WTC11 (cell line): ENCODE data around the gene ADARB2. TPM values are rescaled to one million over a fixed set of nuclear protein-coding genes. Genes with fewer than 3 reads are reported as not detected.

Experiments used
- ATAC-seq: fragments of 200-7000 bp; cut with Tn5 transposase; 2 replicates; pipeline ENCODE4 v1.10.0; 2021; ENCODE audit warnings: mild to moderate bottlenecking, moderate library complexity
- CTCF ChIA-PET: fragments of 300-600 bp; sonication (Branson Sonifier 250); formaldehyde crosslinking; loops from one replicate; lab custom pipeline; 2021; ENCODE audit warnings: antibody characterized with exemption; lab: Charles Lee
- POLR2A ChIA-PET: fragments of 350-600 bp; sonication (Branson Sonifier 250); formaldehyde crosslinking; loops from one replicate; lab custom pipeline; 2021; ENCODE audit warnings: antibody characterized with exemption; lab: Charles Lee
- DNase-seq: peaks from one replicate; pipeline ENCODE4 v3.0.0; 2021; ENCODE audit warnings: low spot score
- H3K27ac Mint-ChIP-seq: 2 replicates; pipeline ENCODE4 v1.8.0; 2021; ENCODE audit warnings: mixed read lengths
- H3K27me3 Mint-ChIP-seq: 2 replicates; pipeline ENCODE4 v1.8.0; 2021; ENCODE audit warnings: low read depth, mild to moderate bottlenecking, moderate library complexity, mixed read lengths
- H3K36me3 Mint-ChIP-seq: 2 replicates; pipeline ENCODE4 v1.8.0; 2021; ENCODE audit warnings: mixed read lengths
- H3K4me1 Mint-ChIP-seq: 2 replicates; pipeline ENCODE4 v1.8.0; 2022; ENCODE audit warnings: mixed read lengths
- H3K4me3 Mint-ChIP-seq: 2 replicates; pipeline ENCODE4 v1.8.0; 2021; ENCODE audit warnings: mild to moderate bottlenecking, moderate library complexity, mixed read lengths
- H3K9me3 Mint-ChIP-seq: 2 replicates; pipeline ENCODE4 v1.8.0; 2021; ENCODE audit warnings: mixed read lengths
- CBFB ChIP-seq: sonication (generic); formaldehyde crosslinking; IDR thresholded peaks from 2 replicates; pipeline ENCODE4 v1.8.1; 2022; ENCODE audit warnings: mild to moderate bottlenecking, low read depth, missing genetic modification reagents
- E2F4 ChIP-seq: sonication (generic); formaldehyde crosslinking; IDR thresholded peaks from 2 replicates; pipeline ENCODE4 v1.8.1; 2022; ENCODE audit warnings: low read depth, mild to moderate bottlenecking, moderate library complexity, missing genetic modification reagents, borderline replicate concordance
- ERG ChIP-seq: fragments of 250-450 bp; sonication (Bioruptor Pico); IDR thresholded peaks from 2 replicates; pipeline ENCODE4 v1.8.0; 2021; ENCODE audit warnings: mild to moderate bottlenecking
- FOXJ3 ChIP-seq: sonication (generic); formaldehyde crosslinking; IDR thresholded peaks from 2 replicates; pipeline ENCODE4 v1.9.0; 2021; ENCODE audit warnings: missing genetic modification reagents, mild to moderate bottlenecking, borderline replicate concordance
- FOXK1 ChIP-seq: sonication (generic); formaldehyde crosslinking; IDR thresholded peaks from 2 replicates; pipeline ENCODE4 v1.8.0; 2022; ENCODE audit warnings: mild to moderate bottlenecking, moderate library complexity, missing genetic modification reagents
- IRF2 ChIP-seq: sonication (generic); formaldehyde crosslinking; IDR thresholded peaks from 2 replicates; pipeline ENCODE4 v1.8.0; 2022; ENCODE audit warnings: low read depth, missing genetic modification reagents, borderline replicate concordance
- JUN ChIP-seq: sonication (generic); formaldehyde crosslinking; IDR thresholded peaks from 2 replicates; pipeline ENCODE4 v1.8.0; 2023; ENCODE audit warnings: mild to moderate bottlenecking, missing genetic modification reagents
- MLX ChIP-seq: sonication (generic); formaldehyde crosslinking; IDR thresholded peaks from 2 replicates; pipeline ENCODE4 v1.8.1; 2023; ENCODE audit warnings: mild to moderate bottlenecking, missing genetic modification reagents, moderate library complexity
- NFE2L1 ChIP-seq: sonication (generic); formaldehyde crosslinking; IDR thresholded peaks from 2 replicates; pipeline ENCODE4 v1.8.1; 2023; ENCODE audit warnings: missing genetic modification reagents
- NR1H2 ChIP-seq: sonication (generic); formaldehyde crosslinking; IDR thresholded peaks from 2 replicates; pipeline ENCODE4 v1.9.0; 2021; ENCODE audit warnings: mild to moderate bottlenecking, moderate library complexity, missing genetic modification reagents
- PRRX2 ChIP-seq: fragments of 250-450 bp; sonication (Bioruptor Pico); IDR thresholded peaks from 2 replicates; pipeline ENCODE4 v1.8.0; 2021; ENCODE audit warnings: mild to moderate bottlenecking
- SMAD3 ChIP-seq: sonication (generic); formaldehyde crosslinking; IDR thresholded peaks from 2 replicates; pipeline ENCODE4 v1.8.0; 2022; ENCODE audit warnings: missing genetic modification reagents, mild to moderate bottlenecking, borderline replicate concordance
- TCF7 ChIP-seq: sonication (generic); formaldehyde crosslinking; IDR thresholded peaks from 2 replicates; pipeline ENCODE4 v1.8.0; 2022; ENCODE audit warnings: mild to moderate bottlenecking, low read depth, missing genetic modification reagents, moderate library complexity
- TP53 ChIP-seq: sonication (generic); formaldehyde crosslinking; IDR thresholded peaks from 2 replicates; pipeline ENCODE4 v1.8.1; 2023; ENCODE audit warnings: mild to moderate bottlenecking, missing genetic modification reagents
- USF2 ChIP-seq: sonication (generic); formaldehyde crosslinking; IDR thresholded peaks from 2 replicates; pipeline ENCODE4 v1.8.1; 2023; ENCODE audit warnings: mild to moderate bottlenecking, missing genetic modification reagents, moderate library complexity
- ZNF138 ChIP-seq: sonication (generic); formaldehyde crosslinking; conservative IDR thresholded peaks from 2 replicates; pipeline ENCODE4 v1.8.1; 2022; ENCODE audit warnings: mild to moderate bottlenecking, moderate library complexity, missing genetic modification reagents
- ZNF281 ChIP-seq: sonication (generic); formaldehyde crosslinking; IDR thresholded peaks from 2 replicates; pipeline ENCODE4 v1.8.0; 2023; ENCODE audit warnings: mild to moderate bottlenecking, missing genetic modification reagents
- ZNF317 ChIP-seq: sonication (generic); formaldehyde crosslinking; IDR thresholded peaks from 2 replicates; pipeline ENCODE4 v1.8.1; 2023; ENCODE audit warnings: low read depth, mild to moderate bottlenecking, moderate library complexity, missing genetic modification reagents, borderline replicate concordance
- ZNF423 ChIP-seq: fragments of 250-450 bp; sonication (Bioruptor Pico); IDR thresholded peaks from 2 replicates; pipeline ENCODE4 v2.1.2; 2022; ENCODE audit warnings: mild to moderate bottlenecking, moderate library complexity
- ZNF425 ChIP-seq: fragments of 250-450 bp; sonication (Bioruptor Pico); conservative IDR thresholded peaks from 2 replicates; pipeline ENCODE4 v1.9.0; 2021; ENCODE audit warnings: mild to moderate bottlenecking
- ZSCAN18 ChIP-seq: fragments of 250-450 bp; sonication (Bioruptor Pico); IDR thresholded peaks from 2 replicates; pipeline ENCODE4 v2.1.2; 2022; ENCODE audit warnings: mild to moderate bottlenecking, moderate library complexity
- total RNA-seq: library from RNA; stranded (reverse); gene quantifications from 3 replicates; pipeline ENCODE4 v1.2.3, GENCODE V29; 2021

The ADARB2 gene
- total RNA-seq, 1 experiment from 2014 or later, result 3.7 TPM

GRCh38 chr10:1672001-1672781, 65.1 kb downstream of the ADARB2 start:
- Mint-ChIP-seq H3K27ac (no peak overlapping the region), H3K4me3 (no peak overlapping the region), H3K9me3 (no peaks in the 10 kb centered on the region; the same call in 1 of the 2 replicates), H3K4me1 (peaks cover 3% of the 10 kb centered on the region), H3K36me3 (no peaks in the 10 kb centered on the region), H3K27me3 (no peaks in the 10 kb centered on the region; the same call in 1 of the 2 replicates)
- TF ChIP-seq E2F4 (CRISPR knock-in tag) (no peak), ZNF317 (CRISPR knock-in tag) (no peak), TCF7 (CRISPR knock-in tag) (no peak), JUN (no peak), CBFB (CRISPR knock-in tag) (no peak), NR1H2 (no peak), ZNF138 (CRISPR knock-in tag) (no peak), PRRX2 (CRISPR knock-in tag) (no peak), FOXK1 (CRISPR knock-in tag) (no peak), ZNF281 (CRISPR knock-in tag) (no peak), FOXJ3 (CRISPR knock-in tag) (no peak), NFE2L1 (CRISPR knock-in tag) (no peak), ZNF423 (CRISPR knock-in tag) (no peak), SMAD3 (CRISPR knock-in tag) (no peak), IRF2 (CRISPR knock-in tag) (no peak)
- POLR2A ChIA-PET, result no interaction called here
- DNase-seq (no peak), ATAC-seq (peak; percentile 44; the same call in 1 of the 2 replicates)
- CTCF ChIA-PET, result no interaction called here

GRCh38 chr10:1671366-1672000, 65.8 kb downstream of the ADARB2 start:
- peaks cover 10% of the 10 kb centered on the region for H3K4me1 Mint-ChIP-seq
- peak overlapping the region; percentile 12 for H3K27ac Mint-ChIP-seq
- no peak for DNase-seq
- H3K36me3 Mint-ChIP-seq, result no peaks in the 10 kb centered on the region
- ChIA-PET CTCF (no interaction called here), POLR2A (no interaction called here)
- ATAC-seq, result no peak
- no peaks in the 10 kb centered on the region; the same call in 1 of the 2 replicates for H3K27me3 Mint-ChIP-seq
- H3K9me3 Mint-ChIP-seq, result no peaks in the 10 kb centered on the region; the same call in 1 of the 2 replicates
- no peak overlapping the region for H3K4me3 Mint-ChIP-seq
- TF ChIP-seq USF2 (CRISPR knock-in tag), result no peak
- no peak for TF ChIP-seq MLX (CRISPR knock-in tag)
- TF ChIP-seq E2F4 (CRISPR knock-in tag), result no peak
- no peak for TF ChIP-seq NR1H2
- TF ChIP-seq ZNF425 (CRISPR knock-in tag), result no peak
- no peak for TF ChIP-seq ZSCAN18 (CRISPR knock-in tag)
- no peak for TF ChIP-seq ERG (CRISPR knock-in tag)
- TF ChIP-seq TP53 (CRISPR knock-in tag), result no peak
